IMR-90 (cell line): ENCODE measurements around the gene TAAR2. TPM values are rescaled to one million over a fixed set of nuclear protein-coding genes. Genes with fewer than 3 reads are reported as not detected.

Source experiments
- ATAC-seq: fragments of 200-7000 bp; cut with Tn5 transposase; 2 replicates; pipeline ENCODE4 v1.9.1; 2020; ENCODE audit warnings: low read depth, mild to moderate bottlenecking, moderate library complexity
- BruUV-seq: library from RNA; stranded (reverse); fragments of 400-500 nt; replicated peaks from 2 replicates; lab custom pipeline; 2021; lab: Mats Ljungman, UMichigan
- CTCF ChIA-PET: fragments of 300-600 bp; formaldehyde crosslinking; extraction: SDS; loops from one replicate; lab custom pipeline; 2021; ENCODE audit warnings: antibody characterized with exemption; lab: Yijun Ruan, JAX
- POLR2A ChIA-PET: fragments of 300-600 bp; sonication (Branson Sonifier 250); formaldehyde crosslinking; loops from one replicate; lab custom pipeline; 2022; ENCODE audit warnings: antibody characterized with exemption; ENCODE audit not compliant: unreplicated experiment; lab: Charles Lee
- DNase-seq: peaks from one replicate; pipeline ENCODE4 v3.0.0; 2013
- H2AFZ ChIP-seq: replicated peaks from 2 replicates; pipeline ENCODE3; 2013; ENCODE audit warnings: low read length, mild to moderate bottlenecking; ENCODE audit not compliant: poor library complexity
- H2AK5ac ChIP-seq: 2 replicates; pipeline ENCODE4 v1.6.1; 2013; ENCODE audit warnings: low read depth, low read length, inconsistent platforms
- H2AK9ac ChIP-seq: replicated peaks from 2 replicates; pipeline ENCODE3; 2013; ENCODE audit warnings: mild to moderate bottlenecking, low read depth, low read length, moderate library complexity; ENCODE audit not compliant: poor library complexity
- H2BK120ac ChIP-seq: 2 replicates; pipeline ENCODE4 v1.6.1; 2013; ENCODE audit warnings: low read depth, low read length, inconsistent platforms
- H2BK15ac ChIP-seq: 3 replicates; pipeline ENCODE4 v1.6.1; 2013; ENCODE audit warnings: low read depth, low read length, inconsistent platforms
- H2BK20ac ChIP-seq: 2 replicates; pipeline ENCODE4 v1.6.1; 2013; ENCODE audit warnings: low read depth, mild to moderate bottlenecking, inconsistent platforms, low read length, moderate library complexity
- H2BK5ac ChIP-seq: 2 replicates; pipeline ENCODE4 v1.6.1; 2013; ENCODE audit warnings: mild to moderate bottlenecking, low read depth, low read length, inconsistent platforms; ENCODE audit not compliant: poor library complexity, severe bottlenecking
- H3K14ac ChIP-seq: replicated peaks from 2 replicates; pipeline ENCODE4 v1.6.1; 2013; ENCODE audit warnings: low read depth, low read length, inconsistent platforms
- H3K18ac ChIP-seq: 2 replicates; pipeline ENCODE4 v1.6.1; 2013; ENCODE audit warnings: low read depth, low read length, control low read depth
- H3K23ac ChIP-seq: 2 replicates; pipeline ENCODE4 v1.6.1; 2013; ENCODE audit warnings: low read depth, low read length, inconsistent platforms
- H3K27ac ChIP-seq: 2 replicates; pipeline ENCODE4 v1.5.1; 2013; ENCODE audit warnings: mild to moderate bottlenecking, control low read depth, low read length; ENCODE audit not compliant: insufficient read depth
- H3K27me3 ChIP-seq: 2 replicates; pipeline ENCODE4 v1.6.1; 2013; ENCODE audit warnings: low read length; ENCODE audit not compliant: control insufficient read depth, insufficient read depth
- H3K36me3 ChIP-seq: 2 replicates; pipeline ENCODE4 v1.6.1; 2013; ENCODE audit warnings: low read length, mixed read lengths; ENCODE audit not compliant: control insufficient read depth, insufficient read depth
- H3K4ac ChIP-seq: 2 replicates; pipeline ENCODE4 v1.6.1; 2013; ENCODE audit warnings: low read depth, low read length, inconsistent platforms
- H3K4me1 ChIP-seq: 2 replicates; pipeline ENCODE4 v1.6.1; 2013; ENCODE audit warnings: low read length, mixed read lengths; ENCODE audit not compliant: control insufficient read depth, insufficient read depth
- H3K4me2 ChIP-seq: 2 replicates; pipeline ENCODE4 v1.6.1; 2013; ENCODE audit warnings: low read depth, mild to moderate bottlenecking, control low read depth, low read length, moderate library complexity
- H3K4me3 ChIP-seq: 2 replicates; pipeline ENCODE4 v1.5.1; 2013; ENCODE audit warnings: low read depth, mild to moderate bottlenecking, control low read depth, low read length, moderate library complexity; ENCODE audit not compliant: insufficient read depth
- H3K56ac ChIP-seq: 2 replicates; pipeline ENCODE4 v1.6.1; 2013; ENCODE audit warnings: low read length, inconsistent platforms; ENCODE audit not compliant: insufficient read depth; ENCODE audit errors: extremely low read depth
- H3K79me1 ChIP-seq, 2 experiments: 2 replicates each; pipeline ENCODE4 v1.6.1; 2013; ENCODE audit warnings: low read length in 2 of 2, inconsistent platforms in 1 of 2, low read depth in 1 of 2
- H3K9ac ChIP-seq: 2 replicates; pipeline ENCODE4 v1.6.1; 2013; ENCODE audit warnings: low read depth, low read length, control low read depth
- H3K9me1 ChIP-seq: 2 replicates; pipeline ENCODE4 v1.6.1; 2013; ENCODE audit warnings: low read length, inconsistent platforms; ENCODE audit not compliant: insufficient read depth
- H3K9me3 ChIP-seq: 2 replicates; pipeline ENCODE4 v1.6.1; 2013; ENCODE audit warnings: low read length; ENCODE audit not compliant: control insufficient read depth, insufficient read depth
- H4K20me1 ChIP-seq: 2 replicates; pipeline ENCODE4 v1.6.1; 2013; ENCODE audit warnings: low read length, inconsistent platforms; ENCODE audit not compliant: insufficient read depth
- H4K5ac ChIP-seq: 2 replicates; pipeline ENCODE4 v1.6.1; 2013; ENCODE audit warnings: mild to moderate bottlenecking, low read depth, low read length, control low read depth
- H4K8ac ChIP-seq, 2 experiments: 2 replicates each; pipeline ENCODE4 v1.6.1; 2013; ENCODE audit warnings: low read depth in 2 of 2, low read length in 2 of 2, control low read depth in 1 of 2, inconsistent platforms in 1 of 2
- H4K91ac ChIP-seq: 2 replicates; pipeline ENCODE4 v1.6.1; 2013; ENCODE audit warnings: low read depth, low read length, inconsistent platforms; ENCODE audit not compliant: insufficient read depth
- RFX5 ChIP-seq: IDR thresholded peaks from 2 replicates; pipeline ENCODE4 v1.8.0; 2012; ENCODE audit warnings: low read depth, mild to moderate bottlenecking, low read length, moderate library complexity
- WGBS, 2 experiments: methylation state at CpG; one replicate each; pipeline versions ENCODE4 v1.1.5 to v1.1.7; 2013; ENCODE audit warnings: missing lambda C conversion rate in 2 of 2; ENCODE audit not compliant: insufficient read length in 1 of 2; ENCODE audit errors: extremely low coverage in 2 of 2; 5-methylcytosine and 5-hydroxymethylcytosine counted together
- dilution Hi-C: fragments of 300-500 bp; cut with HindIII; formaldehyde crosslinking; loops from one replicate; pipeline ENCODE4 v1.14.3; 2018; ENCODE audit warnings: low sequenced_read_pairs; ENCODE audit not compliant: unreplicated experiment
- in situ Hi-C: fragments of 300-500 bp; cut with MboI; formaldehyde crosslinking; loops from 3 replicates; pipeline ENCODE4 v1.14.3; 2019; ENCODE audit warnings: low sequenced_read_pairs, inconsistent platforms, mixed read lengths
- intact Hi-C: fragments of 100-400 bp; cut with micrococcal nuclease; formaldehyde crosslinking; loops from 2 replicates; pipeline ENCODE4 v1.10.0; 2022
- polyA plus RNA-seq, 3 experiments: library from polyadenylated mRNA; depleted of rRNA; stranded (reverse); fragments of >200 nt; gene quantifications; 2 replicates each; pipeline ENCODE4 v1.2.3, GENCODE V29; 2012; ENCODE audit warnings: low replicate concordance in 1 of 3
- total RNA-seq: library from RNA; depleted of rRNA; stranded (reverse); fragments of >200 nt; gene quantifications from 2 replicates; pipeline ENCODE4 v1.2.3, GENCODE V29; 2012

Gene TAAR2
- total and polyA plus RNA-seq, 2 of the 4 experiments (the other 2 are of a cell fraction), result not detected

GRCh38 chr6:132634796-132635195 is 10.7 kb upstream of the TAAR2 start:
- no peak overlapping the region for H4K8ac ChIP-seq
- no peak overlapping the region for H4K5ac ChIP-seq
- no peak overlapping the region for H3K9ac ChIP-seq
- no peak overlapping the region for H3K4ac ChIP-seq
- no TSS peak for BruUV-seq
- intact Hi-C loops (no loop called here), in situ Hi-C loops (no loop called here), dilution Hi-C loops (no loop called here)
- CTCF ChIA-PET, result interaction anchor here (0.6 to 0.9 kb wide), 2 partner anchors 32 to 114 kb away, joined by 3 to 7 read pairs; no protein-coding TSS in a partner anchor
- no peak overlapping the region for H3K23ac ChIP-seq
- no peaks in the 10 kb centered on the region for H3K4me1 ChIP-seq
- no peak overlapping the region for H2BK5ac ChIP-seq
- H3K27ac ChIP-seq, result no peak overlapping the region
- H2AFZ ChIP-seq, result no peak overlapping the region
- no peaks in the 10 kb centered on the region for H3K79me1 ChIP-seq
- H4K20me1 ChIP-seq, result no peaks in the 10 kb centered on the region
- no peak for DNase-seq
- H2AK9ac ChIP-seq, result no peak overlapping the region
- POLR2A ChIA-PET, result no interaction called here
- no peak for ATAC-seq
- no peak overlapping the region for H3K56ac ChIP-seq
- H2BK20ac ChIP-seq, result no peak overlapping the region
- H3K14ac ChIP-seq, result no peak overlapping the region
- no peak for TF ChIP-seq RFX5
- H3K9me1 ChIP-seq, result no peaks in the 10 kb centered on the region
- H3K18ac ChIP-seq, result no peak overlapping the region
- peaks cover 25% of the 10 kb centered on the region for H3K27me3 ChIP-seq
- H4K91ac ChIP-seq, result no peak overlapping the region
- 100% methylated on average over 1 of the region's 4 CpGs; no CpG with 5 or more reads in 1 of the 2 experiments for WGBS, 2 experiments
- H3K4me3 ChIP-seq, result no peak overlapping the region
- no peaks in the 10 kb centered on the region for H3K36me3 ChIP-seq
- H2BK120ac ChIP-seq, result no peak overlapping the region
- no peak overlapping the region for H2AK5ac ChIP-seq
- H2BK15ac ChIP-seq, result no peak overlapping the region
- no peaks in the 10 kb centered on the region for H3K9me3 ChIP-seq
- no peak overlapping the region for H3K4me2 ChIP-seq
